Left lung (tissue), 10 donors: ENCODE results near the gene NBAS. TPM values are rescaled to one million over a fixed set of nuclear protein-coding genes. Genes with fewer than 3 reads are reported as not detected.

Experiments used
- ATAC-seq: fragments of 200-7000 bp; cut with Tn5 transposase; one replicate; pipeline ENCODE4 v1.9.1; 2020; ENCODE audit warnings: moderate library complexity
- DNase-seq, 4 donors: peaks; one replicate each; pipeline ENCODE4 v3.0.0-alpha.2; 2013 to 2020
- H3K27ac ChIP-seq, 2 donors: fragments of 200-600 bp; sonication (generic) in 1 of 2; one replicate each; pipeline versions ENCODE4 v1.5.0 to v1.8.0; 2020 to 2021
- H3K27me3 ChIP-seq, 2 donors: fragments of 200-600 bp; sonication (generic) in 1 of 2; one replicate each; pipeline versions ENCODE4 v1.5.0 to v1.8.0; 2020 to 2021
- H3K36me3 ChIP-seq, 2 donors: fragments of 200-600 bp; sonication (generic) in 1 of 2; one replicate each; pipeline versions ENCODE4 v1.5.0 to v1.8.0; 2020 to 2021
- H3K4me1 ChIP-seq, 2 donors: fragments of 200-600 bp; one replicate each; pipeline ENCODE4 v1.8.0; 2021
- H3K4me3 ChIP-seq, 2 donors: fragments of 200-600 bp; sonication (generic) in 1 of 2; one replicate each; pipeline versions ENCODE4 v1.5.0 to v1.8.0; 2020 to 2021; ENCODE audit warnings: mild to moderate bottlenecking in 1 of 2
- H3K9me3 ChIP-seq, 2 donors: fragments of 200-600 bp; sonication (generic) in 1 of 2; one replicate each; pipeline versions ENCODE4 v1.5.0 to v1.8.0; 2020 to 2021
- CTCF ChIP-seq, 2 donors: fragments of 200-600 bp; sonication (generic) in 1 of 2; IDR thresholded peaks; one replicate each; pipeline versions ENCODE4 v1.5.0 to v1.8.0; 2021; ENCODE audit warnings: antibody characterized with exemption in 2 of 2
- intact Hi-C, 2 donors: fragments of 100-400 bp; cut with DNase I; formaldehyde crosslinking; loops; one replicate each; pipeline versions ENCODE4 v1.11.2 to v1.14.2; 2022
- polyA plus RNA-seq, 6 donors: library from polyadenylated mRNA; unstranded; fragments of 120-200 nt; gene quantifications; one replicate each; pipeline ENCODE4 v1.2.1, GENCODE V29; 2013; ENCODE audit not compliant: insufficient read length in 6 of 6
- total RNA-seq, 2 donors: library from RNA; stranded (reverse); fragmentation: NEBNext Ultra II Directional; extraction: Animal tissue kit (Norgen Biotek cat#: 25700); gene quantifications; one replicate each; pipeline ENCODE4 v1.2.1, GENCODE V29; 2021
- donor health status: DM: no; HTN: yes; CAD: no.
- donor health status: DM: no; HTN: no; CAD: no.

NBAS gene
- total and polyA plus RNA-seq, 8 donors: 36.6 to 57.4 (median 46.3) TPM

DNA sequence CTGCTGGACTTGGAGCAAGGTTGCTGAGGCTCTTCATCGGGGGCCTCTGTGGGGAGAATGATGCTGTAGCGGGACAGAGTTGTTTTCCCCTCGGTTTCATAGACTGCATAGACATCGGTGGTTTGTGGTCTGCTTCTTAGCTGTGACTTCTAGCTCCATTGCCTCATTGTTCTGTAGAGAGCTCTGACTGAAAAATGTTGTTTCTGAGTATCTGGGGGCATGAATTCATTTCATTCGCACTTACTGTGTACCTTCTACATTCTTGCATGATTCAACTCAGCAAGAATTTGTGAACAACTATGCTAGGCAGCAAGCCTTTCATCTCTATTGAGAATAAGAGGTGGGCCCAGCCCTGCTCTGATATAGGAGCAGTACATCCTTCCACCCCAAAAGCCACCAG, 406.8 kb downstream of the NBAS start:
- H3K27ac ChIP-seq: no peak overlapping the region
- no peaks in the 10 kb centered on the region for H3K27me3 ChIP-seq
- intact Hi-C loops: no loop called here
- no peak overlapping the region for H3K4me3 ChIP-seq
- DNase-seq (no peak), ATAC-seq (no peak)
- no peaks in the 10 kb centered on the region for H3K9me3 ChIP-seq
- H3K4me1 ChIP-seq: no peaks in the 10 kb centered on the region
- no peaks in the 10 kb centered on the region for H3K36me3 ChIP-seq
- no peak for TF ChIP-seq CTCF (IDR thresholded peaks at IDR 0.05)

DNA sequence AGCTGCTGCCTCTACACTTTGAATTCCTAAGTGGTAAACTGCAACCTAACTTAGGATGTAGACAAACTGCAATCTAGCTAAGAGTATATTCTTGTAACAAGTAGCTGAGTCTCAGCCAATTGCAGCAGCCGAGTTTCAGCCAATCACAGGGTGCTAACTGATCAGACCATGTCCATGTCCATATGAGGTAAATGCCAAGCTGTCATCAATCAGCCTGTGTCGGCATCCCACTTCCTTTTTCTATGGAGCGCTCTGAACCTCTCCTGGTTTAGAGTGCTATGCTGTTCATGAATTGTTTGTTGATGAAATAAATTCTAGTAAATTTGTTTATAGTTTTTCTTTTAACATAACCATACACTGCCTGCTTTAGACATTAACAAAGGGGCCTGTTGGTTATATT, 408.8 kb downstream of the NBAS start:
- intact Hi-C loops: no loop called here
- Histone ChIP-seq H3K4me3 (no peak overlapping the region), H3K36me3 (no peaks in the 10 kb centered on the region), H3K27me3 (no peaks in the 10 kb centered on the region), H3K4me1 (no peaks in the 10 kb centered on the region), H3K9me3 (no peaks in the 10 kb centered on the region), H3K27ac (no peak overlapping the region)
- TF ChIP-seq CTCF (IDR thresholded peaks at IDR 0.05): no peak
- DNase-seq: no peak
- ATAC-seq: no peak

- Histone ChIP-seq H3K36me3 (no peaks in the 10 kb centered on the region), H3K4me3 (no peak overlapping the region), H3K9me3 (no peaks in the 10 kb centered on the region), H3K27ac (no peak overlapping the region), H3K27me3 (no peaks in the 10 kb centered on the region), H3K4me1 (no peaks in the 10 kb centered on the region)
- DNase-seq (no peak), ATAC-seq (no peak)
- intact Hi-C loops: no loop called here
- TF ChIP-seq CTCF (IDR thresholded peaks at IDR 0.05): no peak
Observed at GRCh38 chr2:15149063-15149462, 412.1 kb downstream of the NBAS start.

GRCh38 chr2:15147591-15147990, 413.5 kb downstream of the NBAS start:
- H3K36me3 ChIP-seq: no peaks in the 10 kb centered on the region
- intact Hi-C loops: no loop called here
- no peak for TF ChIP-seq CTCF (IDR thresholded peaks at IDR 0.05)
- no peak overlapping the region for H3K27ac ChIP-seq
- H3K9me3 ChIP-seq: no peaks in the 10 kb centered on the region
- DNase-seq: no peak
- no peaks in the 10 kb centered on the region for H3K27me3 ChIP-seq
- no peaks in the 10 kb centered on the region for H3K4me1 ChIP-seq
- no peak overlapping the region for H3K4me3 ChIP-seq
- no peak for ATAC-seq

GRCh38 chr2:15146960-15147359, 414.2 kb downstream of the NBAS start:
- Histone ChIP-seq H3K4me1 (peaks cover 0 to 4% of the 10 kb centered on the region in 2 donors), H3K27me3 (no peaks in the 10 kb centered on the region), H3K36me3 (no peaks in the 10 kb centered on the region), H3K27ac (no peak overlapping the region), H3K4me3 (no peak overlapping the region), H3K9me3 (no peaks in the 10 kb centered on the region)
- no peak for TF ChIP-seq CTCF (IDR thresholded peaks at IDR 0.05)
- intact Hi-C loops: no loop called here
- DNase-seq: no peak
- ATAC-seq: no peak
